ENCODE results near the gene COMMD2.

DNA sequence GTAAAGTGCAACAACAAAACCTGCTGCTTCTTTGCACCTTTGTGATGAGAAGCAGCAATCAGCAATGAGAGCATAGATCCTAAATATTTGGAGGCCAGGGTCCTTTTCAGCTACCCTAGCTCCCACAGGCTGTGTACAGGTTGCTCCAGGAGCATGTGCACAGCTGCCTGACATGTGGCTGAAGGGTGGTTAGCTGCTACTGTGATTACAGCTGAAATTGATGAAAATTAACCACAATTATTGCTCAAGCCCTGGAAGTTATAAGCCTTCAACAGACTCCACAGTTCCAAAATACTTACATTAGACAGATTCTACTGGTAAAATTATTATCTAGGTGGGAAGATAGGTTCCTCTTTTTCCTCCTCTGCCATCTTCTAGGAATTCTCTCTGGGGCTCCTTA is 28.5 kb downstream of the COMMD2 start:
- no peak for TF ChIP-seq POLR2A (IDR thresholded peaks at IDR 0.05)
- TF ChIP-seq, protein P1, sequence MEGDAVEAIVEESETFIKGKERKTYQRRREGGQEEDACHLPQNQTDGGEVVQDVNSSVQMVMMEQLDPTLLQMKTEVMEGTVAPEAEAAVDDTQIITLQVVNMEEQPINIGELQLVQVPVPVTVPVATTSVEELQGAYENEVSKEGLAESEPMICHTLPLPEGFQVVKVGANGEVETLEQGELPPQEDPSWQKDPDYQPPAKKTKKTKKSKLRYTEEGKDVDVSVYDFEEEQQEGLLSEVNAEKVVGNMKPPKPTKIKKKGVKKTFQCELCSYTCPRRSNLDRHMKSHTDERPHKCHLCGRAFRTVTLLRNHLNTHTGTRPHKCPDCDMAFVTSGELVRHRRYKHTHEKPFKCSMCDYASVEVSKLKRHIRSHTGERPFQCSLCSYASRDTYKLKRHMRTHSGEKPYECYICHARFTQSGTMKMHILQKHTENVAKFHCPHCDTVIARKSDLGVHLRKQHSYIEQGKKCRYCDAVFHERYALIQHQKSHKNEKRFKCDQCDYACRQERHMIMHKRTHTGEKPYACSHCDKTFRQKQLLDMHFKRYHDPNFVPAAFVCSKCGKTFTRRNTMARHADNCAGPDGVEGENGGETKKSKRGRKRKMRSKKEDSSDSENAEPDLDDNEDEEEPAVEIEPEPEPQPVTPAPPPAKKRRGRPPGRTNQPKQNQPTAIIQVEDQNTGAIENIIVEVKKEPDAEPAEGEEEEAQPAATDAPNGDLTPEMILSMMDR (IDR thresholded peaks at IDR 0.05) = no peak

All from esophagus squamous epithelium (tissue), 4 donors.